ENCODE results near the gene CR1L.
A peak's percentile ranks its signal among the peaks of the same experiment; 100 is the strongest.
"Not testable (repeated sequence)": the region's sequence is repeated elsewhere in the genome, so short reads cannot be mapped to it uniquely, and the experiment has no call there.

Gene CR1L

GRCh38 chr1:207644852-207645634 lies at the start of gene CR1L:
TSS of gene CR1L (plus strand) at chr1:207645133. CDS start at chr1:207645234, 101 bp downstream.
- peak; percentile 53 to 72 for DNase-seq (ENCODE audit: low read depth in 2 of 2)

- DNase-seq (ENCODE audit: low read depth in 2 of 2) = no peak
These were observed 41.2 kb upstream of the CR1L start for GRCh38 chr1:207603777-207604176.

- DNase-seq (ENCODE audit: low read depth in 2 of 2) = no peak
These were observed 39.2 kb upstream of the CR1L start for GRCh38 chr1:207605444-207606361.

GRCh38 chr1:207606362-207606755 lies 38.6 kb upstream of the CR1L start:
- no peak for DNase-seq (ENCODE audit: low read depth in 2 of 2)

- no peak for DNase-seq (ENCODE audit: low read depth in 2 of 2)
These were observed 32.2 kb upstream of the CR1L start for GRCh38 chr1:207612762-207613161.

GRCh38 chr1:207619871-207620542 lies 24.9 kb upstream of the CR1L start:
- DNase-seq (ENCODE audit: low read depth in 2 of 2) = no peak

GRCh38 chr1:207620543-207620893 lies 24.4 kb upstream of the CR1L start:
- DNase-seq (ENCODE audit: low read depth in 2 of 2) = no peak

GRCh38 chr1:207625504-207626071 lies 19.3 kb upstream of the CR1L start:
- DNase-seq (ENCODE audit: low read depth in 2 of 2) = not testable (repeated sequence)

GRCh38 chr1:207626972-207627337 lies 18.0 kb upstream of the CR1L start:
- DNase-seq (ENCODE audit: low read depth in 2 of 2) = no peak

- no peak for DNase-seq (ENCODE audit: low read depth in 2 of 2)
These were observed 17.4 kb upstream of the CR1L start for GRCh38 chr1:207627496-207627895.

- no peak for DNase-seq (ENCODE audit: low read depth in 2 of 2)
These were observed 16.2 kb upstream of the CR1L start for GRCh38 chr1:207628776-207629175.

GRCh38 chr1:207631137-207631536 lies 13.8 kb upstream of the CR1L start:
- DNase-seq (ENCODE audit: low read depth in 2 of 2) = no peak

- DNase-seq (ENCODE audit: low read depth in 2 of 2) = no peak
These were observed 11.7 kb upstream of the CR1L start for GRCh38 chr1:207633226-207633625.

GRCh38 chr1:207633699-207634289 lies 11.1 kb upstream of the CR1L start:
- DNase-seq (ENCODE audit: low read depth in 2 of 2) = not testable (repeated sequence)

GRCh38 chr1:207634293-207634692 lies 10.6 kb upstream of the CR1L start:
- not testable (repeated sequence) for DNase-seq (ENCODE audit: low read depth in 2 of 2)

GRCh38 chr1:207635569-207636186 lies 9.3 kb upstream of the CR1L start:
- not testable (repeated sequence) for DNase-seq (ENCODE audit: low read depth in 2 of 2)

- DNase-seq (ENCODE audit: low read depth in 2 of 2) = not testable (repeated sequence)
These were observed 6.3 kb upstream of the CR1L start for GRCh38 chr1:207638487-207639145.

- DNase-seq (ENCODE audit: low read depth in 2 of 2) = not testable (repeated sequence)
These were observed 5.6 kb upstream of the CR1L start for GRCh38 chr1:207639362-207639761.

GRCh38 chr1:207644166-207644851 lies 624 bp upstream of the CR1L start:
- no peak for DNase-seq (ENCODE audit: low read depth in 2 of 2)

GRCh38 chr1:207645635-207646081 lies 725 bp downstream of the CR1L start:
- DNase-seq (ENCODE audit: low read depth in 2 of 2) = no peak

Data from stimulated activated CD4-positive, alpha-beta T cell treated with anti-CD3 and anti-CD28 coated beads, Interleukin-12 subunit alpha, Interleukin-12 subunit beta, amount 100 ng/mL, for 24 hours (primary cell).